ENCODE data around the gene KRT77.

The KRT77 gene

DNA sequence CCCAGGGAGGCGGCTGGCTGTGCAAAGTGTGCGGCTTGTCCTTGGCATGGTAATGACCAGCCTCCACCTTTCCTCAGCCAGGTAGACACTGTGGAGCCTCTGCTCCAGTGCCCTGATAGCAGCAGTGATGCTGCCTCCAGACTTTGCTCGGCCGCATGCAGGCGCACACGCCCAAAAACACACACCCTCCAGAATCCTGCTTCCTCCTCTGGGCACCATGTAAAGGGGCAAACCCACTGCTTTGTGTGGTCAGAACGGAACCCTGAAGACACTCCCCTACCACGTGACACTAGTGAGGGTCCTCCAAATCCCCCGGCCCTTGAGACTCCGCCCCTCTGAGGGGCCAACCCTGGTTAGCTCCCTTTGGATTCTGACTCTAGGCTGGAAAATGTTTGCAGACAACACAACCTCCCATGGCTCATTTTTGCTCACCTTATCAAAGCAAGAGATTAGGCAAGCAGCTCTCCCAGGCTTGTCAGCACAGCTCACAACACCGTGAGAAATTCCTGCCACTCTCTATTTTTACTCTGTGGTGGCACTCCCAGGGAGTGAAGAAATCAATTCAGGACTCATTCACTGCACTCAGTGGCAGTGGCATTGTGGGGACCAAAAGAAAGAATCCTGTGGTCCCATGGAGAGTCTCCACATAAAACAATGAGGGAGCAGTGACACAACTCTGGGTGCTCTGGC lies 4.5 kb downstream of the KRT77 start:
- in situ Hi-C loops (cut with MboI; ENCODE audit: low sequenced_read_pairs, unreplicated experiment), result no loop called here
- DNase-seq (ENCODE audit: low spot score), result no peak
- TF ChIP-seq CTCF (IDR thresholded peaks at IDR 0.05; ENCODE audit: borderline replicate concordance, control extremely low read depth, extremely low read depth, insufficient read depth, missing control alignments), result no peak

GRCh38 chr12:52697058-52697582 lies 6.2 kb downstream of the KRT77 start:
- no peak for DNase-seq (ENCODE audit: low spot score)
- TF ChIP-seq CTCF (IDR thresholded peaks at IDR 0.05; ENCODE audit: borderline replicate concordance, control extremely low read depth, extremely low read depth, insufficient read depth, missing control alignments), result no peak
- in situ Hi-C loops (cut with MboI; ENCODE audit: low sequenced_read_pairs, unreplicated experiment), result no loop called here

DNA sequence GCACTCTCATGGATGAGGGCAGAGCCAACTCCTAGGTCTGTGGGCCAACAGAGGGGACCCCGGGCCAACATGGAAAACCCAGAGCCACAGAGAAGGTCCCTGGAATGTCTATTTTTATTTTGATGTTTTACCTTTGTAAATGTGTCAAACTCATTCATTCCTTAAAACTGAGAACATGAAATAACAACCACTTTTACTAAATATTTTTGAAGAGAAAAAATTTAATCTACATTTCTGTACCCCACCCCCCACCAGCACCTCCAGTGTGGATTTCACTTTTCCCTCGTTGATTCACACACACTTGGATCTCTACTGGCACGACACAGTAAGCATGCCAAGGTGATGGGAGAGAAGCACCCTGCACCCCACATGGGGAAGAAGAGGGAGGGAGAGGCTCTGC lies 6.7 kb downstream of the KRT77 start:
- no peak for TF ChIP-seq CTCF (IDR thresholded peaks at IDR 0.05; ENCODE audit: borderline replicate concordance, control extremely low read depth, extremely low read depth, insufficient read depth, missing control alignments)
- DNase-seq (ENCODE audit: low spot score), result no peak
- in situ Hi-C loops (cut with MboI; ENCODE audit: low sequenced_read_pairs, unreplicated experiment), result no loop called here

DNA sequence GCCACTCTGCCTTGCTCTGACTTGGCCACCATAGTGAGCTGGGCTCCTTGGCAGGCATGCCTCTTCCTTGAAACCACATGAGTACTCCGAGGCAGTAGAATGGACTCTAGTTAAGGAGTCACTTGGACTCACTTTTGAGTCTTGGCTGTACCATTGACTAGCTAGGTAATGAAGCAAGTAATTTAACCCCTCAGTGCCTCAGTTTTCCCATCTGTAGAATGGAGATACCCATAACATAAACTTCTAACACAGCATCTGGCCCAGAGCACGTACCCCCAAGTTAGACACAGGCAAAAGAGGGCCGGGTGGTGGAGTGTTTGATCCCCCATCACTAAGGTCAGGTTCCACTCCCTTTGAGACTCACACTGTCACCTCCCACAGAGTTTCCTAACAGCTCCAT lies 8.3 kb downstream of the KRT77 start:
- TF ChIP-seq CTCF (IDR thresholded peaks at IDR 0.05; ENCODE audit: borderline replicate concordance, control extremely low read depth, extremely low read depth, insufficient read depth, missing control alignments), result no peak
- in situ Hi-C loops (cut with MboI; ENCODE audit: low sequenced_read_pairs, unreplicated experiment), result no loop called here
- no peak for DNase-seq (ENCODE audit: low spot score)

GRCh38 chr12:52694151-52694550 lies 9.2 kb downstream of the KRT77 start:
- in situ Hi-C loops (cut with MboI; ENCODE audit: low sequenced_read_pairs, unreplicated experiment), result no loop called here

DNA sequence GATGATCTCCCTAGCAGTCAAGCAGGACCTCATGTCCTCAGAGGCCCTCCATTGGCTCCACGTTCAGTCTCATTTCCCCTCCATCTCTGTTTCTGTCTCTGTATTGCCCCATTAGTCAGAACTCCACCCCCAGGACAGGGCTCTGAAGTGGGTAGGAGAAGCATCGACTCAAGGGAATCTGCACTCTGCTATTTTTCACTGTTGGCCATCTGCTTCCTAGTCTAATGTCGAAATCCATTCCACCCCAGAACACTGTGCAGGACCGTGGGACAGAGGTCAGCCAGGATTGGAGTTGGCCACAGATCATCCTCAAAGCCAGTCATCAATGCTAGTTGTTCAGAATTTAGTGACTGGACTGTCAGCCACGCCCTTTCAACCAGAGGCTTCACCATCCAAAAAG lies 10.1 kb downstream of the KRT77 start:
- no peak for TF ChIP-seq CTCF (IDR thresholded peaks at IDR 0.05; ENCODE audit: borderline replicate concordance, control extremely low read depth, extremely low read depth, insufficient read depth, missing control alignments)
- in situ Hi-C loops (cut with MboI; ENCODE audit: low sequenced_read_pairs, unreplicated experiment), result no loop called here
- no peak for DNase-seq (ENCODE audit: low spot score)

More at GRCh38 chr12:52694151-52694550, 9.2 kb downstream of the KRT77 start:
- DNase-seq (ENCODE audit: low spot score), result no peak
- no peak for TF ChIP-seq CTCF (IDR thresholded peaks at IDR 0.05; ENCODE audit: borderline replicate concordance, control extremely low read depth, extremely low read depth, insufficient read depth, missing control alignments)

Measured in GM13976 (cell line).